HG02870 (cell line): ENCODE results near the gene SELE.
A peak's percentile ranks its signal among the peaks of the same experiment; 100 is the strongest.
"Not testable (repeated sequence)": the region's sequence is repeated elsewhere in the genome, so short reads cannot be mapped to it uniquely, and the experiment has no call there.

Experiments
- ATAC-seq: cut with Tn5 transposase; IDR thresholded peaks from one replicate; pipeline ENCODE4 v1.9.1; 2021; ENCODE audit warnings: mild to moderate bottlenecking, moderate library complexity; ENCODE audit not compliant: unreplicated experiment

Gene SELE

DNA sequence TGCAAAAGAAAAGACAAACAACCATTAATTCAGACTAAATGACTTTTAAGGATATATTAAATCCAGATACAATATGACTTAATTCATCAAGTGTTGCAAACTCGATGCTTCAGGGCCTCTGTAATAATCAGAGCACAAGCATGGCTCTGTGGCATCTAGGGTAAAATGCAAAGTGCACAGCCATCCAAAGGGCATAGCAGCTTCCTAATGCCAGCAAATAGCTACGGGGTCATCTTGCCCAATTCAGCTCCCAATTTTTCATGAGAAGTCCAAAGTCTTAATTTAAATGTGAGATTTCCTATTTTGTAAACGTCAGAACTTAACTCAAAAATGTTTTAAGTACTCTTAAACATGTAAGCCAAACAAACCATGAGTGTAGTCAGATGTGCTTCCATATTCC, 7.9 kb downstream of the SELE start:
- ATAC-seq: no peak

DNA sequence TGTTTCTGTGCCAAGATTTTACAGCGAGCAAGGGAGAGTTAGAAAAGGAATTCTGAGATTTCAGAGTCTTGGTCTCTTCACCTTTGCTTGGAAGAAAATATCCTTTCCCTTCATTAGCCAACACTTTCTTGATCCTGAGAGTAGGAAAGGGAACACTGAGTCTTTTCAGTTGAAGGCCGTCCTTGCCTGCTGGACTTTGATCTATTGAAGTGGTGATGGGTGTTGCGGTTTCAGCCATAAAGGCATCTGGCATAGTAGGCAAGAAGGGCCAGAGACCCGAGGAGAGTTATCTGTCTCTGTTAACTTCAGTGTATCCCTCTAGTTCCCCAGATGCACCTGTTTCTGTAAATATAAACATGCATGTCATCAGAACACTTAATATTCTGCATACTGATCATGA, 9.7 kb downstream of the SELE start:
- no peak for ATAC-seq

DNA sequence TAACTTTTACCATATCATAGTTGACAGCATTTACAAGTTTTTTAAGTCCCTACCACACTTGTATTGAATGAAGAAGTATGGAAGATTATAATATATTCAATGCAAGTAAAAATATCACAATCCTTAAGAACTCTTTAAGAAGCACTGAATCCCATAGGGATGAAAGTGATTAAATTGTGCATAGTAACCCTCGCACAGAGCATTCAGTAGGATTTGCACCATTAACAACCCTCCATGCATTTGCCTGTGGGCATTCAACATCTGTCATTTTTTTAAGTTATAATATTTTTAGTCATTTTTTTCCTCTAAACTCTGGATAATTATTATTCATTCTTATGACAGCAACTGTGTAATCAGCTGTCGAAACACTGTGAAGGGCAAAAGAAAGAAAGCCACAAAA, 10.1 kb downstream of the SELE start:
- ATAC-seq: no peak

DNA sequence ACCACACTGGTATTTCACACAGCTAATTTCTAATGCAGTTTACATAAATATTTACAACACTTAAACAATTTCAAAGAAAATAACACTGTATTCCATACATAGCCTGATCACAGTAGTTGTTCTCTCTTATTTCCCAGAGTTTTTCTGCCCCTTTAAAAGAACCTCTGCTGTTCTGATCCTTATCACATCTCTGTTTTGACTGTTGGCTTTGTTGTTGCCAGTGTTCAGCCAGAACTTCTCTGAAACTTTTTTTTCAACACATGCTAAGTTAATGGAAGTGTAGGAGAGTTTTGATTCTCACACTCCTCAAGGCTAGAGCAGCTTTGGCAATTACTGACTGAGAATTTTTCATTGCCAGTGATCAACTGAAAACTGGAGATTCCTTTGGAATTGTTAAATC, 11.1 kb downstream of the SELE start:
- no peak for ATAC-seq

DNA sequence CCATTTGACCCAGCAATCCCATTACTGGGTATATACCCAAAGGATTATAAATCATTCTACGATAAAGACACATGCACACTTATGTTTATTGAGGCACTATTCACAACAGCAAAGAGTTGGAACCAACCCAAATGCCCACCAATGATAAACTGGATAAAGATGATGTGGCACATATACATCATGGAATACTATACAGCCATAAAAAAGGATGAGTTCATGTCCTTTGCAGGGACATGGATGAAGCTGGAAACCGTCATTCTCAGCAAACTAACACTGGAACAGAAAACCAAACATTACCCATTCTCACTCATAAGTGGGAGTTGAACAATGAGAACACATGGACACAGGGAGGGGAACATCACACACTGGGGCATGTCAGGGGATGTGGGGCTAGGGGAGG, 18.8 kb downstream of the SELE start:
- not testable (repeated sequence) for ATAC-seq

DNA sequence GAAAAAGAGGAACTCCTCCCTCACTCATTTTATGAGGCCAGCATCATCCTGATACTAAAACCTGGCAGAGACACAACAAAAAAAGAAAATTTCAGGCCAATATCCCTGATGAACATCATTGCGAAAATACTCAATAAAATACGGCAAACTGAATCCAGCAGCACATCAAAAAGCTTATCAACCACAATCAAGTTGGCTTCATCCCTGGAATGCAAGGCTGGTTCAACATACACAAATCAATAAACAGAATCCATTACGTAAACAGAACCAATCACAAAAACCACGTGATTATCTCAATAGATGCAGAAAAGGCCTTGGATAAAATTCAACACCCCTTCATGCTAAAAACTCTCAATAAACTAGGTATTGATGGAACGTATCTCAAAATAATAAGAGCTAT, 20.8 kb downstream of the SELE start:
- ATAC-seq: not testable (repeated sequence)

DNA sequence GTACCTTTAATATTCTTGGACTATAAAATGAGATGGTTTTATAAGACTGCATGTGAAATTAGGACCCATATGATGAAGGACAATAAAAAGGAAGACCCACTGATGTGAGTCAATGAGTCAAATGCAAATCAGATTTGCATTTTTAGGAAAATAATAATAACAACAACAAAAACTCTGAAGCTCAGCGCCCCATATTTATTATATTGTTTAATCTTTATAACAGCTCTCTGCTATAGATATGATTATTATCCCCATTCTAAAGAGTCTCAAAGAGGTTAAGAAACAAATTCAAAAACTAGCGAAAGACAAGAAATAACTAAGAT, 21.6 kb downstream of the SELE start:
- no peak for ATAC-seq

DNA sequence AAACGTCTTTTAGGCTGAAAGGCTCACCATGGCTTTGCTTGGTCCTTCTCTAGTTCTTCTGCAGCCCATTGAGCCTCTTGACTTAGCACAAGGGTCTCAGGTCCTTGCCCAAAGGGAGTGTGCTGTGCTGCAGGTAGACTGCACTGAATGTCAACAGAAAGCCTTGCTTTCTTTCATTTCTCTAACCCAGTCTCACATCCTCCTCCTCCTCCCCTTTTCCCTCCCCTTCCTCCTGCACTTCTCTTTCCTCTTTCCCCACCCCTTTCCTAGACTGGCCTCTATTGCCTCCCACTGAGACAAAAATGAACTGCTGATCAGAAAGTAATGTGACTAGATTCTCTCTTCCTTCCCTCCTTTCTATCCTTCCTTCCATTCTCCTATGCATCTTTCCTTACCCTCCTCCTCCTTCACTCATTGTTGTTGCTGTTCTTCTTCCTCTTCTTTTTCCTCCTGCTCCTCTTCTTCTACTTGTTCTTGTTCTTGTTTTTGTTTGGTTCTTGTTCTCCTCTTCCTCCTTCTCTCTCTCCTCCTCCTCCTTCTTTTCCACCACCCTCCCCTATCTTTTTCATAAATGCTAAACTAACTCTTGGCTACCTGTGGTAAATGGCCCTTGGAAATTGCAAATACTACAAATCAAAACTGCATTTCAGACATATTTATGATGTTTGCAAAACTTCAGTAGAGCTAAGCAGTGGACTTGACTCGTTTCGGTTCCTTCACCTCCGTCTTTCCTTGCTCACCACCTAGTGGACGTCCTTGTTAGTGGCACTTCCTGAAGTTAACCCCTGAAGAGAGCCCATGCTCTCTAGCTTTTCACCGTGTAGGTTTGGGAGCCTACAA, 22.2 kb downstream of the SELE start, which contains the start of gene SELL:
SELL (minus strand) TSS at position 152 of the 840 bp plus-strand sequence; CDS start at position 30, 122 bp downstream.
- ATAC-seq: peak; percentile 69

DNA sequence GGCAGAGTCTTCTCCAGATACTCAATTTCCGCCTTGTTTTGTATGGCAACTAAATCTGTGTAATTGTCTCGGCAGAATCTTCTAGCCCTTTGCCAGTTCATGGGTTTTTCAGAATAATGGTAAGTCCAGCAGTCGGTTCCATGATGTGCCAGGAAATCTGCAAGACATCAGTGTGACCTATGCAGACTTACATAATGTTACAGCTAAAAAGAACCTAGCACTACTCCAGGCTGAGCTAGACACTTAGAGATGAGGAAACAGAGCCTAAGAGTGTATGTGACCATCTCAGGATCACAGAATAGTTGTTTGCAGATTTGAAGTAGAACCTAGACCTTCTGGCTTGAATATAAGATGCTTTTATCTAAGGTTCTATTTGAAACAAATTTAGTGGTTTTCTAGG, 25.2 kb downstream of the SELE start:
- no peak for ATAC-seq

DNA sequence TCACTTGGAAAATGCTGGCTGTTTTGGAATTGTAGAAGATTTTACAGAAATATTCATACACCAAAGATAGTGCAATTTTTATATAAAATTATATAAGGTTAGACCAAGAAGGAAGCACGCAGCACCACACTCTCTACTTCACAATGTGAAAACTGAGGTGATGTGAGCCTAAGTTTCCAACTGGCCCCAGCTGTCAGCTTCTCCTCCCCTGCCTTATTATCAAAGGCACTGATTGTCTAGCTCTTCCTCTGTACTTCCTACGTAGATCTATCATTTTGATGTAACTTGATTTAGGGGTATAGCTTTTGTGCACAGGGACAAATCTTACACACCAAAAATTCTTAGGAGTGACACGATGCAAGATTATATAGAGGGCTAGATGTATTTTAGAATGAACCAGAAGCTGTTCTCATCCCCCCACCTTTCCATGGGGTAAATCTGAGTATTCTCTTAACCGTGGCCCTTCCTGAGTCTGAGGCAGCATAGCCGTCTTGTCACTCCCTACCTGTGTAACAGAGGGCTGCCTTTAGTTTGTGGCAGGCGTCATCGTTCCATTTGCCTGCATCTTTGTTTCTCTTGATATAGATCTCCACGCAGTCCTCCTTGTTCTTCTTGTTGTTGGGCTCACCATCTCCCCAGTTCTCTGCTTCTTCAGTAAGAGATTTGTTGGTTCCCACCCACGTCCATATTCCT, 25.8 kb downstream of the SELE start:
- no peak for ATAC-seq

DNA sequence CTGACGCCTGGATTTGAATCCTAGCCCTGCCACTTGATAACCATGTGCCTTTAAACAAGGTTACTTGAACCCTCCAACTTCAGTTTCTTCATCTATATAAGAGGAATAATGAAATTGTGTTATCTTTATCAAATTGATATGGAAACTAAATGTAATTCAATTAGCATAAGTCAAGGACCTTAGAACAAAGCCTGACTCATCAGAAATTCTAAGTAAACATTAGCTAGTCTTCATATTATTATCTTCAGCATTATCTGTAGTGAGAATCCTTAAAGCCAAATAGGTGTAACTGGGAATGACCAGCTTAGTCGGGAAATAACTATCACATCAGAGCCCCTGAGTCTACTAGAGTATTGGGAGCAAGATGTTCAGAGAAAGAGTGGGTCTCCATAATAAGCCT, 29.1 kb downstream of the SELE start:
- ATAC-seq: no peak

DNA sequence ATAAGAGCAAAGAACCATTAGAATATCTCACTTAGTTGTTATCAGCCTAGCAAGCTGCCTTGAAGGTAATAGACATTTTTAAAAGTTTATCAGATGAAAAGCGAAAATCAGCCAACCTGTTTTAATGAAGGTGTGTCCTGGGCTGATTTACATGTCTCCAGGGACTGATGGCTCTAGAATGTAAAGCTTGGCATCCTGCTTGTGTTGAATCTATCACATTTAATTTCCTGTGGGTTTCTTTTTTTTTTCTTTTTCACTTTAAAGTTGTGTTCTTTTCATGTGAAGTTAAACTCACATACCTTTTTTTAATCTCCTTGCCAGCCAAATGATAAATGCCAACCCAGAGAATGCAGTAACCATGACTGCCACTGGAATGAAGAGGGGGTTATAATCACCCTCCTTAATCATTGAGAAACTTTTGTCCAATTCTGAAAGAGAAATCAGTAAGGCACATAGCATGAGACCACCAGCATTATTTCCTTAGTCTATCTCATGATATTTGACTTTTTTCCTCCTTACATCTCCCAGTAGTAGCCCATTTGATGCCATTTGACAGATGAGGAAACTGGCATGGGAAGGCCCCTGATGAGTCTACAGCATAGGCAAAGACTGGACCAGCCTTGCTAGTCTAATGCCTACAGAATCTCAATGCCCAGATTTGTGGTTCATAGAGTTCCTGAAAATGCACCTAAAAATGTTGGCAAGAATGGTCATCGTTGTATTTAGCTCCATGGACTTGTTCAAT, 32.4 kb downstream of the SELE start:
- no peak for ATAC-seq

DNA sequence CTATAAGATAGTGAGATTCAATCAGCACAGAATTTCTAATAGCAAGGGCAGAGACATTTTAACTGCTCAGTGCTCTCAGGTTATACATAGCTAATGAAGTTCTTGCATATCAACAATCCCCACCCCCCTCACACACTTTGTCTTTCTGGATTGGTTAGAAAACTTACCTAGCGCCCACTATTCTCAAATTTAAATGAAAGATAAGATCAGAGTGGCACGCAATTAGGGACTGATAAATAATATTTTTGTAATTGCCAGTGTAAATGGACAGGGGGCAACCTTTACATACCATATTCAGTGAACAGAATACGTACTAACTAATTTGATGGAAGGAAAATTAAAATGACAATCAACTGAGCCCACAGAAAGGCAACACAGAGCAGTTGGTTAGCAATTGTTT, 34.2 kb downstream of the SELE start:
- no peak for ATAC-seq

DNA sequence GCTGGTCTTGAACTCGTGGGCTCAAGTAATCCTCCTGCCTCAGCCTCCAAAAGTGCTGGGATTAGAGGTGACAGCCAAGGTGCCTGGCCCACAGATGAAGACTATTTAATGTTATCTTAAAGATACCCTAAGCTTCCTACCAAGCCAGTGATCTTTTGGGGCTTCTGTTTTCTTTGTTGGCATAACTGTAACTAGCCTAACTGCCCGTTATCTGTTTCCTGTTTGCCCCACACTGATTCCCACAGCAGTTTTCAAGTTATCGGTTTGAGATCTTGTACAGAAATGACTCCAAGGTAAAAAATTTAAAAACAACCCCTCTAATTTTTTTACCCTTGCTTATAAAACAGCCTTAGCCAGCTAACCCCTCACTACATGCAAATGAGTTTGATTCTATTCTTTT, 34.9 kb downstream of the SELE start:
- no peak for ATAC-seq

DNA sequence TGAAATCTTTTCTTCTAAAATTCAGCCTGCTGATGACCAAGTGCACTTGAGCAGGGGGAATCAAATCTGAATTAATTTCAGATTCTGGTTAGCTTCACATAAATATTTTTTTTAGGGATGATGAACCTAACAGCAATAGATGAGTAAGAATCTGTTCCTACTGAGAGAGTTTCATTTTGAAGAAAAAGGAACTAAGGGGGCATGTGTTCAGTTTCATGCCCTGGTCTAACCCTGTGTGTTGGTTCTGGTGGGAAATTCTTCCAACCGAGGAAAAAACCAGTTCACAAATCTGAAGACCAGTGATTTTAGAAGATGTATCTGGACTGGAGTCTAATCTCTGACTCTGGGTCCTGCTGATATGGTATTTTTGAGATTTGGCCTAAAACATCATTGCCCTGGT, 36.1 kb downstream of the SELE start:
- no peak for ATAC-seq

DNA sequence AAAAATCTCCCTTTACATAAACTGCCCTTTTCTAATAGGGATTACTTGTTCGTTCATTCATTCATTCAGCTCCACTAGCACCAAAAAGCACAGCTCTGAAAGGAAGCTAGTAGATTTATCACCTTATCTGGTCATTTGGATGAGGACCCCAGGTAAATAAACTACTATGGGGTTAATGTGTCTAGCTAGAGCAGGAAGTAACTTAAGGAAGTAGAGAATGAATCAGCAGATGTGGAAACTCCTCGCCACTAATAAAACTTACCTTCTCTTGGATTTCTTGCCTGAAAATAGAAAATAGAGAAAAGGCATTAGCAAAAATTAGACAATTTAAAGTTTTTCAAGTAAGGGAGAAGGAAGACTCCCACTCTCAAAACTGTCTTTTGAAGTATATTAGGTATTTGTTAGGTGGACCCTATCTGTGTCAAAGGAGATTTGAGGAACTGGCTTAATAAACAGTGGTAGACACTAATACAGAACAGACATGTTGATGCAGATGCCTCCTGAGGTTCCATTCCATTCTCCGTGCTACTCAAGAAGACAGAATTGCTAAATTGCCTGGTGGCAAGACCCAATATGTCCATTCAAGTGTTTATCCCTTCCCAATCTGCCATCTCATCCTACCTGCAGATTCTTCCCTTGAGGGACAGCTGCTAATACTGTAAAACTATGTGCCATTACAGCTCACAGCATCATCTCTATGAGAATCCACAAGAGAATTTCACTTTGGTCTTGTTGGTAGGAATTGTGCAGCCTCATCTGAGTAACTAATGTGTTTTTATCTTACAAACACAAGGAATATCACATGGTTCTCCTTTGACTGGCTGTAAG, 37.4 kb downstream of the SELE start:
- ATAC-seq: no peak

DNA sequence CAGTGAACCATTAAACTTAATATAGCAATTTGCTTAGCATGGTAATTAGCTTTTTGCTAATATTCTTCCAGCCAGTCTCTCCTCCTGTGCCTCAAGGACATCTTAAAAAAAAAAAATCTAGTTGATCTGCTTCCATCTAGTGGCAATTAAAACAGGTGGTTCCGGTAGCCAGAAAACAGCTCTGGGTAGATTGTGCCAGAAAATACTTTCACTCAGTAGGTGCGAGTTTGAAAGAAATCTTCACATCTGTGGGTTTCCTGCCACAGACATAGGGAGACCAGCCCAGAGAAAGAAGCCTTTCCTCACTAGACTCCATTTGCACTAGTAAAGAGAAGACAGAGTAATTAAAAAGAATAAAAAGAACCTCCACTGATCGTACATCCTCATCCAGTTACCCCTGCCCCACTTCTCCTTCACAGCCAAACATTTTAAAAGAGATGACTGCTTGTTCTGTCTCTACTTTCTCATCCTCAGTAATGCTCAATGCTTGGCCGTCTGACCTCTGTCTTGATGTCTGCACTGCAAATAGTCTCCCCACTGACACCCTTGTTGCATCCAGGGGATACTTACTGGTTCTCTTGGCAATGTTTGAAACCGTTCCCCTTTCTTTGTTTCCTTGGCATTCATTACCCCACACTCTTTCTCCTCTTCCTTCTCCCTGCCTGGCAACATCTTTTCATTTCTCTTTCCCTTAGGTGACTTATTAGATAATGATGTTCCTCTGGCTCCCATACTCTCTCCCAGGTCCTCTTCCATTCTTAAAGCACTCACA, 39.4 kb downstream of the SELE start:
- no peak for ATAC-seq

DNA sequence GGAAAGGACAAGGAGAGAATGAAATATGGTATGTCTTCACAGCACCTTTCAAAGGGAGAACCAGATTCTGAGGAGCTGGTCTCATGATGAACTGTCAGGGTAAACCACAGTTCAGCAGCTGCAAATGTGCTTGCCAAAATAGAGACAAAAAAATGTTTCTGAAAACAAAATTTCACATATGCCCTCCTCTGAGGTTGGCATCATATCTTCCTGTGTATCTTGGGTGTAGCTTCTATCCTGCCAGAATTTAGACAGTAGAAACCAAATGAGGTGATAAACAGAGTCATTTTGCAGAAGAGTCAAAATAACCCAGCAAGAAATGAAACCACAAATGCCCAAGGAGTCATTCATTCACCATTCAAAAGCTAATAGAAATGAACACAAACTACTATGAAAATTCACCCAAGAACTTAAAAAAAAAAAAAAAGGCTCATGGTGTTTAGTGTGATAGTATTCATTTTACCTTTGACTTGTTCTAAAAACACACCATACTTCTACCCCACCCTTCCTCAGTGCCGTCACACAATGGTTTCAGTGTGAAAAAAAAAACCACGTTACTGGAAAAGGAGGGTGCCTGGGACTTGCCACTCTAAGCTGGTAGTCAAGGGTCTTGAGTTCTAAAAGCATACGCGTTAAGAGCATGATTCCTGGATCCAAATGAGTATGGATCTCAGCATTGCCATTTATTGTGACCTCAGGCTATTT, 41.0 kb downstream of the SELE start:
- peak; percentile 29 for ATAC-seq

DNA sequence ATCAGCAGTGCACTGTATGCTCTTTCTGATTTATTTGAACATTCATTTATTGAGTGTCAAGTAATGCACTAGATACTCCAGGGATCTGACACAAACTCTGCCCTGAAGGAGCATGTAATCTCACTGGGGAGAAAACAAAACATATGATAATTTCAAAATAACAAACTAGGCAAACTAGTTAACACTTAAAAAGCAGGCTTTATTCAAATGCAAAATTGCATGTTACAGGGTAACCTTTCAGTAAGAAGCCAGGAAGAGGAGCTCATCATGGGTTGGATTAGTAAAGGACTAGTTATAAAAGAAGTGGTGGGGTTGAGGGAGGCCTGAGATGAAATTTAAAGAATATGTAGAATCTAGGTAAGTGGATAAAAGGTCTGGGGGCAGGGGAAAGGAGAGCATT, 43.4 kb downstream of the SELE start:
- ATAC-seq: no peak

DNA sequence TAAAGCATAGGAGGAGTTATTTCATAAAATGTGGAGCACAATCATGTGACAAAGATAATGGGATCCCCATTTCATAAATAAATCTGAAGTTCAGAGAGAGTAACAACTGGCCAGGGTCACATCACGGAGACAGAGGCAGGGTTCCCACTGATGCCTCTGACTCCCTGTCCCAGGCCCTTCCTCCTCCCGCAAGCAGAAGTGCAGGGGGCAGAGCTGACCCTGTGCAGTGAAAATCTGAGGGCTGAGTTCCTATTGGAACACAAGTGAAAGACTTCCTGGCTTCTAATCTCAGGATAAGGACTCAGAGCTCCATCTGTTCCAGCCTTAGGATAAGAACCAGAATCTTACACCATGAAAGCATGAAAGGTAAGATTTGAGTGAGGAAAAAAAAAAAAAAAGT, 44.5 kb downstream of the SELE start:
- ATAC-seq: no peak
